Putamen (tissue), 1 donor: ENCODE measurements around the gene ARHGEF5.
A peak's percentile ranks its signal among the peaks of the same experiment; 100 is the strongest.
"Not testable (repeated sequence)": the region's sequence is repeated elsewhere in the genome, so short reads cannot be mapped to it uniquely, and the experiment has no call there.

Source experiments
- DNase-seq: peaks from one replicate; pipeline ENCODE4 v3.0.0-alpha.2; 2016; ENCODE audit warnings: low spot score

Gene ARHGEF5

GRCh38 chr7:144384071-144384470, 28.9 kb downstream of the ARHGEF5 start:
- DNase-seq = no peak

GRCh38 chr7:144384555-144385245, 29.5 kb downstream of the ARHGEF5 start:
- DNase-seq = no peak

GRCh38 chr7:144386741-144387140, 31.5 kb downstream of the ARHGEF5 start:
- no peak for DNase-seq

- no peak for DNase-seq
These were observed 33.7 kb downstream of the ARHGEF5 start for GRCh38 chr7:144388950-144389349.

- no peak for DNase-seq
These were observed 35.3 kb downstream of the ARHGEF5 start for GRCh38 chr7:144390481-144390880.

GRCh38 chr7:144391014-144391413, 35.8 kb downstream of the ARHGEF5 start:
- no peak for DNase-seq

- peak; percentile 27 for DNase-seq
These were observed 36.6 kb downstream of the ARHGEF5 start for GRCh38 chr7:144391823-144392255.

GRCh38 chr7:144397086-144397485, 41.9 kb downstream of the ARHGEF5 start:
- DNase-seq = no peak

- no peak for DNase-seq
These were observed 43.1 kb downstream of the ARHGEF5 start for GRCh38 chr7:144398291-144398690.

GRCh38 chr7:144398911-144399310, 43.7 kb downstream of the ARHGEF5 start:
- no peak for DNase-seq

- no peak for DNase-seq
These were observed 44.7 kb downstream of the ARHGEF5 start for GRCh38 chr7:144399946-144400345.

GRCh38 chr7:144401490-144401889, 46.3 kb downstream of the ARHGEF5 start:
- no peak for DNase-seq

- DNase-seq = no peak
These were observed 47.9 kb downstream of the ARHGEF5 start for GRCh38 chr7:144403102-144403501.

- DNase-seq = no peak
These were observed 48.5 kb downstream of the ARHGEF5 start, which contains the start of gene NOBOX for GRCh38 chr7:144403649-144404061. NOBOX (minus strand) TSS chr7:144403693.

- no peak for DNase-seq
These were observed 49.7 kb downstream of the ARHGEF5 start for GRCh38 chr7:144404946-144405345.

GRCh38 chr7:144407266-144407931, 52.2 kb downstream of the ARHGEF5 start:
- DNase-seq = no peak

- no peak for DNase-seq
These were observed 52.9 kb downstream of the ARHGEF5 start for GRCh38 chr7:144408121-144408520.

GRCh38 chr7:144410441-144410840, 55.2 kb downstream of the ARHGEF5 start:
- DNase-seq = peak; percentile 66

- DNase-seq = no peak
These were observed 59.6 kb downstream of the ARHGEF5 start for GRCh38 chr7:144414815-144415214.

GRCh38 chr7:144415858-144416257, 60.7 kb downstream of the ARHGEF5 start:
- no peak for DNase-seq

- no peak for DNase-seq
These were observed 61.1 kb downstream of the ARHGEF5 start for GRCh38 chr7:144416341-144416740.

- not testable (repeated sequence) for DNase-seq
These were observed 63.7 kb downstream of the ARHGEF5 start for GRCh38 chr7:144418931-144419330.

GRCh38 chr7:144427539-144427938, 72.3 kb downstream of the ARHGEF5 start:
- not testable (repeated sequence) for DNase-seq

GRCh38 chr7:144428431-144428830, 73.2 kb downstream of the ARHGEF5 start:
- DNase-seq = no peak
